ENCODE results near the gene SGCD. TPM values are rescaled to one million over a fixed set of nuclear protein-coding genes. Genes with fewer than 3 reads are reported as not detected.

SGCD gene
- total and polyA plus RNA-seq, 2 of the 4 experiments (the other 2 are of a cell fraction): 5.8 to 10.6 TPM

- Histone ChIP-seq H3K9ac (ENCODE audit: low read depth, low read length) (no peak overlapping the region; the same call in 1 of the 2 replicates), H2BK120ac (ENCODE audit: low read depth, low read length) (peak overlapping the region; percentile 31; the same call in 1 of the 2 replicates), H4K5ac (ENCODE audit: low read depth, low read length) (peak overlapping the region; percentile 71; the same call in 1 of the 2 replicates), H4K20me1 (ENCODE audit: insufficient read depth, low read length) (no peaks in the 10 kb centered on the region), H2AK9ac (replicated peaks; ENCODE audit: low read depth, low read length, poor library complexity) (no peak overlapping the region), H2BK5ac (ENCODE audit: low read depth, low read length, poor library complexity, severe bottlenecking) (no peak overlapping the region), H2BK15ac (ENCODE audit: low read depth, low read length) (no peak overlapping the region), H3K4ac (ENCODE audit: low read depth, low read length) (no peak overlapping the region), H4K8ac (ENCODE audit: low read depth in 2 of 2, low read length in 2 of 2) (no peak overlapping the region), H3K56ac (ENCODE audit: extremely low read depth, insufficient read depth, low read length) (no peak overlapping the region), H3K36me3 (ENCODE audit: control insufficient read depth, insufficient read depth, low read length) (peaks cover 6% of the 10 kb centered on the region), H3K27ac (ENCODE audit: insufficient read depth, low read length) (no peak overlapping the region; the same call in 1 of the 2 replicates), H3K9me3 (ENCODE audit: control insufficient read depth, insufficient read depth, low read length) (no peaks in the 10 kb centered on the region), H3K14ac (replicated peaks; ENCODE audit: low read depth, low read length) (0 out of 2 replicates have a peak overlapping the region, but pooled peaks have one; percentile 5), H3K23ac (ENCODE audit: low read depth, low read length) (no peak overlapping the region), H2AK5ac (ENCODE audit: low read depth, low read length) (no peak overlapping the region), H4K91ac (ENCODE audit: insufficient read depth, low read depth, low read length) (no peak overlapping the region), H3K18ac (ENCODE audit: low read depth, low read length) (peak overlapping the region; percentile 74; the same call in 1 of the 2 replicates), H3K4me3 (ENCODE audit: insufficient read depth, low read depth, low read length) (no peak overlapping the region), H3K9me1 (ENCODE audit: insufficient read depth, low read length) (no peaks in the 10 kb centered on the region), H3K4me2 (ENCODE audit: low read depth, low read length) (peak overlapping the region; percentile 69; the same call in 1 of the 2 replicates), H2BK20ac (ENCODE audit: low read depth, low read length) (no peak overlapping the region), H3K79me1 (ENCODE audit: low read depth in 1 of 2, low read length in 2 of 2) (no peaks in the 10 kb centered on the region), H3K27me3 (ENCODE audit: control insufficient read depth, insufficient read depth, low read length) (no peaks in the 10 kb centered on the region), H3K4me1 (ENCODE audit: control insufficient read depth, insufficient read depth, low read length) (peaks cover 5% of the 10 kb centered on the region), H2AFZ (replicated peaks; ENCODE audit: low read length, poor library complexity) (no peak overlapping the region)
- intact Hi-C loops (cut with micrococcal nuclease) (loop anchor here (5.0 kb wide), 1 partner anchor 693 kb away; no protein-coding TSS in a partner anchor), in situ Hi-C loops (cut with MboI; ENCODE audit: low sequenced_read_pairs) (no loop called here), dilution Hi-C loops (cut with HindIII; ENCODE audit: low sequenced_read_pairs, unreplicated experiment) (no loop called here)
- ATAC-seq (ENCODE audit: low read depth) (peak; percentile 48), DNase-seq (peak; percentile 44)
- ChIA-PET CTCF (no interaction called here), POLR2A (ENCODE audit: unreplicated experiment) (no interaction called here)
- WGBS, 2 experiments (ENCODE audit: extremely low coverage in 2 of 2, insufficient read length in 1 of 2): no CpG with 5 or more reads among the region's 3 CpGs
- TF ChIP-seq NFE2L2 (IDR thresholded peaks at IDR 0.05; ENCODE audit: low read depth, low read length) (no peak), CEBPB (IDR thresholded peaks at IDR 0.05; ENCODE audit: low read depth, low read length) (no peak), ELK1 (IDR thresholded peaks at IDR 0.05; ENCODE audit: borderline replicate concordance, low read depth, low read length) (no peak), FOS (IDR thresholded peaks at IDR 0.05; ENCODE audit: low read depth, low read length) (no peak), RFX5 (IDR thresholded peaks at IDR 0.05; ENCODE audit: low read depth, low read length) (no peak), CTCF (conservative IDR thresholded peaks at IDR 0.05; ENCODE audit: low read depth, low read length) (no peak)
- BruUV-seq (replicated peaks): no TSS peak
Measured at GRCh38 chr5:156640691-156641241, 313.8 kb downstream of the SGCD start.

Measured in IMR-90 (cell line).